Measurements from ENCODE around the gene PIK3R5. TPM values are rescaled to one million over a fixed set of nuclear protein-coding genes. Genes with fewer than 3 reads are reported as not detected.
"Not testable (repeated sequence)": the region's sequence is repeated elsewhere in the genome, so short reads cannot be mapped to it uniquely, and the experiment has no call there.

The PIK3R5 gene
- total RNA-seq, 4 donors from 2014 or later = 17.8 to 62.1 (median 22.5) TPM

DNA sequence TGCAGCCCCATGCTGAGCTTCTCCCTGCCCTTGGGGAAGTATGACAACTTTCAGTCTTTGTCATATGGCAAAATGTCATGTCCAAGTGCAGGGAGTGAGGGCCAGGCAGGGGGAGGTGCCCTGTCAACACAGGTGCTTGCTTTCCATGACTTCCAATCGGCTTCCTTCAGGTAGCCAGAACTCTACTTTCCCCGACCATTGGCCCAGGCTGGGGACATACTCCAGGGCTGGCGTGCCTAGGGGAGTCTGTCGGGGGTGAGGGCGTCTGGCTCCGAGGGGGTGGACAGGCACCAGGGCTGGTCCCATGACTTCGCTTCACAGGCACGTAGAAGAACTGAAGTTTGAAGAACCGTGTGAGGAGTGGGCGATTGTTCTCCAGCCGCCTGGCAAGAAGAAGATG is 78.2 kb downstream of the PIK3R5 start:
- TF ChIP-seq EP300 (IDR thresholded peaks at IDR 0.05) = no peak
- no peak for TF ChIP-seq POLR2A (IDR thresholded peaks at IDR 0.05)
- TF ChIP-seq, protein P1, sequence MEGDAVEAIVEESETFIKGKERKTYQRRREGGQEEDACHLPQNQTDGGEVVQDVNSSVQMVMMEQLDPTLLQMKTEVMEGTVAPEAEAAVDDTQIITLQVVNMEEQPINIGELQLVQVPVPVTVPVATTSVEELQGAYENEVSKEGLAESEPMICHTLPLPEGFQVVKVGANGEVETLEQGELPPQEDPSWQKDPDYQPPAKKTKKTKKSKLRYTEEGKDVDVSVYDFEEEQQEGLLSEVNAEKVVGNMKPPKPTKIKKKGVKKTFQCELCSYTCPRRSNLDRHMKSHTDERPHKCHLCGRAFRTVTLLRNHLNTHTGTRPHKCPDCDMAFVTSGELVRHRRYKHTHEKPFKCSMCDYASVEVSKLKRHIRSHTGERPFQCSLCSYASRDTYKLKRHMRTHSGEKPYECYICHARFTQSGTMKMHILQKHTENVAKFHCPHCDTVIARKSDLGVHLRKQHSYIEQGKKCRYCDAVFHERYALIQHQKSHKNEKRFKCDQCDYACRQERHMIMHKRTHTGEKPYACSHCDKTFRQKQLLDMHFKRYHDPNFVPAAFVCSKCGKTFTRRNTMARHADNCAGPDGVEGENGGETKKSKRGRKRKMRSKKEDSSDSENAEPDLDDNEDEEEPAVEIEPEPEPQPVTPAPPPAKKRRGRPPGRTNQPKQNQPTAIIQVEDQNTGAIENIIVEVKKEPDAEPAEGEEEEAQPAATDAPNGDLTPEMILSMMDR (IDR thresholded peaks at IDR 0.05) = no peak
- DNase-seq (ENCODE audit: low spot score in 2 of 2) = no peak
- Histone ChIP-seq H3K27ac (no peak overlapping the region), H3K4me1 (no peaks in the 10 kb centered on the region), H3K36me3 (peaks cover 0 to 3% (median 0%) of the 10 kb centered on the region in 3 donors), H3K9me3 (no peaks in the 10 kb centered on the region), H3K4me3 (no peak overlapping the region), H3K27me3 (no peaks in the 10 kb centered on the region)
- WGBS, 2 donors = 92 to 95% methylated on average over 11 of the region's 11 CpGs

DNA sequence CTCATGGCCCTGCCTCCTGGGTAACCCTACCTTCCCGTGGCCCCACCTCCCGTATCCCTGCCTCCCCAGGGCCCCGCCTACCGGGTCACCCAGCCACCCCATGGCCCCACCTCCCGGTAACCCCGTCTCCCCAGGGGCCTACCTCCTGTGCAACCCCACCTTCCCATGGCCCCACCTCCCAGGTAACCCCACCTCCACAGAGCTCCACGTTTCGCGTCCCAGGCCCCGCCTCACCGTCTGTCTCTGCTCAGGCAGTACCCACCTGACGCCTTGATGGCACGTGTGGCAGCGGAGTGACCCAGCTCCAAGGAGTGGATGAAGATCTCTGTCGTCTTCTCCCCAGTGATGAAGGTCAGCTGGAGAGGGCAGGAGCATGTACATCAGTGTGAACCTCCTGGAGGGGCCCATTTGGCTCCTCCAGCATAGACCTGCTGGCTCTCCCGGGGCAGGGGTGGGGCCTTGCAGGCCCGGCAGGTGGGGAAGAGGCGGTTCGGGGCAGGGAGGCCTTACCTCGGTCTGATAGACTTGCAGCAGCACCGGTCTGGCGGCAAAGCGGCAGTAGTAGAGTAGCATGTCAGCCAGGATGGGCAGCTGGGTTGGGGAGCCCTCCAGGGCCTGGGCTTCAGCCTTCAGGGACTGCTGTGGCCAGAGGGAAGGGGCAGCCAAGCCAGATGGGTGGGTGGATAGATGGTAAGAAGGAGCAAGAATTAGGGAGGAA is 79.4 kb downstream of the PIK3R5 start:
- Histone ChIP-seq H3K27ac (no peak overlapping the region), H3K27me3 (no peaks in the 10 kb centered on the region), H3K4me3 (no peak overlapping the region), H3K4me1 (no peaks in the 10 kb centered on the region), H3K36me3 (peaks cover 0 to 3% (median 0%) of the 10 kb centered on the region in 3 donors), H3K9me3 (no peaks in the 10 kb centered on the region)
- TF ChIP-seq, protein P1 (IDR thresholded peaks at IDR 0.05) = no peak
- TF ChIP-seq EP300 (IDR thresholded peaks at IDR 0.05) = no peak
- TF ChIP-seq POLR2A (IDR thresholded peaks at IDR 0.05) = no peak
- no peak for DNase-seq (ENCODE audit: low spot score in 2 of 2)
- WGBS, 2 donors = 79 to 81% methylated on average over 23 of the region's 23 CpGs

DNA sequence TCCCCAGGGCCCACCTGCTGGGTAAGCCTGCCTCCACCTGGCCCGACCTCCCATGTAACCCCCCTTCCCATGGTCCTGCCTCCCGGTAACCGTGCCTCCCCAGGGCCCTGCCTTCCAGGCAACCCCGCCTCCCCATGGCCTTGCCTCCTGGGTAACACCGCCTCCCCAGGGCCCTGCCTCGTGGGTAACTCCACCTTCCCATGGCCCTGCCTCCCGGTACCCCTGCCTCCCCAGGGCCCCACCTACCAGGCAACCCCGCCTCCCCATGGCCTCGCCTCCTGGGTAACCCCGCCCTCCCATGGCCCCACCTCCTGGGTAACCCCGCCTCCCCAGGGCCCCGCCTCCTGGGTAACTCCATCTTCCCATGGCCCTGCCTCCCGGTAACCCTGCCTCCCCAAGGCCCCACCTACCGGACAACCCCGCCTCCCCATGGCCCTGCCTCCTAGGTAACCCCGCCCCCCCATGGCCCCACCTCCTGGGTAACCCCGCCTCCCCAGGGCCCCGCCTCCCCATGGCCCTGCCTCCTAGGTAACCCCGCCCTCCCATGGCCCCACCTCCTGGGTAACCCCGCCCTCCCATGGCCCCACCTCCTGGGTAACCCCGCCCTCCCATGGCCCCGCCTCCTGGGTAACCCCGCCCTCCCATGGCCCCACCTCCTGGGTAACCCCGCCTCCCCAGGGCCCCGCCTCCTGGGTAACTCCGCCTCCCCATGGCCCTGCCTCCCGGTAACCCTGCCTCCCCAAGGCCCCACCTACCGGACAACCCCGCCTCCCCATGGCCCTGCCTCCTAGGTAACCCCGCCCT is 80.1 kb downstream of the PIK3R5 start:
- 59 to 63% methylated on average over 7 to 18 of the region's 30 CpGs for WGBS, 2 donors
- DNase-seq (ENCODE audit: low spot score in 2 of 2); H3K36me3 ChIP-seq: not testable (repeated sequence)

DNA sequence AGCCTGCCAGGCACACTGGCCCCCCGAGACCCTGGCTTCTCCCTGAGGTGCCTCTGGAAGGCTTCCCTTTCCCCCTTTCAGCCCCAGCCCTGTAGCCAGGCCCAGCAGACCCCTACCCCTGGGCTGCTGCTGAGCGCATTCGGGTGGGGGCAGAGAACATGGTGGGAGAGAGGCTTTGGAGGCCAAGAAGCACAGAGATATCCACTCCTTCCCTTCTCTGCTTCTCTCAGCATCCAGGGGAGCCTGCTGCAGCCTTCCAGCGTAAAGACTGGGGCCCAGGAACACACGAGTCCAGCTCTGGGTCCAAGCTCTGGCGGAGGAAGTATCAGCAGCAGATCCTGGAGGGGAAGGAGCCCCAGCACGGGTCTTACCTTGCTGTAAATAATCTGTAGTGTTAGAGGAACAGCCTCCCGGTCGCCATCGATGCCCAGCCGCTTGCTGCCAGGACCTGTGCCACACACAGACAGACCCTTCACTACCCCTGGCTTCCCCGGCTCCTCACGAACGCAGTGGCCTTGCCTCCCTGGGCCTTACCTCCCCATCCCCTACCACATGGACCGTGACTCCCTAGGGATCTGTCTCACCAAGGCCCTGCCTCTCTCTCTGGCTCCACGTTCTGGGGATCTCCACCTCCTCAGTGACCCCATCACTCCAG is 81.0 kb downstream of the PIK3R5 start:
- Histone ChIP-seq H3K27ac (no peak overlapping the region), H3K4me3 (no peak overlapping the region), H3K4me1 (no peaks in the 10 kb centered on the region), H3K9me3 (no peaks in the 10 kb centered on the region), H3K36me3 (peaks cover 0 to 8% (median 0%) of the 10 kb centered on the region in 3 donors), H3K27me3 (no peaks in the 10 kb centered on the region)
- TF ChIP-seq, protein P1 (IDR thresholded peaks at IDR 0.05) = no peak
- no peak for TF ChIP-seq POLR2A (IDR thresholded peaks at IDR 0.05)
- no peak for TF ChIP-seq EP300 (IDR thresholded peaks at IDR 0.05)
- 86 to 89% methylated on average over 13 to 16 of the region's 16 CpGs for whole genome bisulfite sequencing, 2 donors
- DNase-seq (ENCODE audit: low spot score in 2 of 2) = no peak

More for the DNA sequence above, 80.1 kb downstream of the PIK3R5 start:
- not testable (repeated sequence) for H3K9me3 ChIP-seq, H3K27ac ChIP-seq, H3K4me3 ChIP-seq, H3K27me3 ChIP-seq, H3K4me1 ChIP-seq

DNA sequence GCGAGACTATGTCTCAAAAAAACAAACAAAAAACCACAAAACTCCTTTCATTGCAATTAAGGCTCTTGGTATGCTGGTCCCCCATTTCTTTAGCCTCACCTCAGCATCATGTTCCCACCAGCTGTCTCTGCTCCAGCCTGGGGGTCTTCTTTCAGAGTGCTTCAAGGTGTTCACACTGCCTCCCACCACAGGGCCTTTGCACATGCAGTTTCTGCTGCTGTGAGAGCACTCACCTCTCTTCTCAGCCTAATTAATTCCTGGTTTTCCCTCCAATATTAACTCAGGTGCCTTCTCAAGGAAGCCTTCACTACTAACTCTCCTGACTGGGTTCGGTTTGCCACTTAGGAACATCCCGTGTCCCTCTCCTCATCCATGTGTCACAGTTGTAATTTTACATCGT is 82.2 kb downstream of the PIK3R5 start:
- Histone ChIP-seq H3K4me3 (no peak overlapping the region), H3K36me3 (peaks cover 0 to 8% (median 0%) of the 10 kb centered on the region in 3 donors), H3K9me3 (no peaks in the 10 kb centered on the region), H3K27ac (no peak overlapping the region), H3K4me1 (no peaks in the 10 kb centered on the region), H3K27me3 (no peaks in the 10 kb centered on the region)
- WGBS, 2 donors = 92 to 95% methylated on average over 4 of the region's 4 CpGs
- DNase-seq (ENCODE audit: low spot score in 2 of 2) = no peak
- TF ChIP-seq, protein P1 (IDR thresholded peaks at IDR 0.05) = no peak
- TF ChIP-seq POLR2A (IDR thresholded peaks at IDR 0.05) (no peak), EP300 (IDR thresholded peaks at IDR 0.05) (no peak)

Data from tibial nerve (tissue), 4 donors.